Stimulated activated CD8-positive, alpha-beta memory T cell treated with anti-CD3 and anti-CD28 coated beads, Interleukin-7, amount 100 ng/mL, for 48 hours (primary cell): ENCODE measurements around the gene TUBB3.

Experiments
- DNase-seq, 2 donors: peaks; one replicate each; pipeline ENCODE4 v3.0.0-alpha.2; 2020; ENCODE audit warnings: low read depth in 1 of 2; ENCODE audit errors: extremely low read depth in 1 of 2

TUBB3 gene

GRCh38 chr16:89936508-89936907, 13.4 kb downstream of the TUBB3 start:
- DNase-seq: no peak

- DNase-seq: no peak
Measured at GRCh38 chr16:89936981-89937380, 13.8 kb downstream of the TUBB3 start.

GRCh38 chr16:89938175-89938885, 15.2 kb downstream of the TUBB3 start:
- no peak for DNase-seq

- DNase-seq: no peak
Measured at GRCh38 chr16:89944773-89945172, 21.6 kb downstream of the TUBB3 start.

GRCh38 chr16:89945654-89946053, 22.5 kb downstream of the TUBB3 start:
- no peak for DNase-seq

GRCh38 chr16:89946515-89946914, 23.4 kb downstream of the TUBB3 start:
- no peak for DNase-seq

- DNase-seq: no peak
Measured at GRCh38 chr16:89949121-89949742, 26.1 kb downstream of the TUBB3 start.

- DNase-seq: no peak
Measured at GRCh38 chr16:89949756-89950155, 26.6 kb downstream of the TUBB3 start.

- DNase-seq: no peak
Measured at GRCh38 chr16:89951509-89951908, 28.4 kb downstream of the TUBB3 start.

GRCh38 chr16:89952049-89952448, 28.9 kb downstream of the TUBB3 start:
- DNase-seq: no peak

GRCh38 chr16:89952551-89952950, 29.4 kb downstream of the TUBB3 start:
- DNase-seq: no peak

GRCh38 chr16:89953671-89954406, 30.7 kb downstream of the TUBB3 start:
- no peak for DNase-seq

- no peak for DNase-seq
Measured at GRCh38 chr16:89954462-89954861, 31.3 kb downstream of the TUBB3 start.

GRCh38 chr16:89955001-89955685, 32.0 kb downstream of the TUBB3 start:
- DNase-seq: no peak

- DNase-seq: no peak
Measured at GRCh38 chr16:89956505-89957215, 33.5 kb downstream of the TUBB3 start.

- no peak for DNase-seq
Measured at GRCh38 chr16:89957216-89957785, 34.2 kb downstream of the TUBB3 start.

GRCh38 chr16:89958068-89958467, 34.9 kb downstream of the TUBB3 start:
- DNase-seq: no peak

- no peak for DNase-seq
Measured at GRCh38 chr16:89958596-89958995, 35.5 kb downstream of the TUBB3 start.

GRCh38 chr16:89960966-89961365, 37.8 kb downstream of the TUBB3 start:
- DNase-seq: no peak

- DNase-seq: no peak
Measured at GRCh38 chr16:89961920-89962319, 38.8 kb downstream of the TUBB3 start.
